ENCODE results near the gene AKAP1. TPM values are rescaled to one million over a fixed set of nuclear protein-coding genes. Genes with fewer than 3 reads are reported as not detected.

Gene AKAP1
- total RNA-seq, 6 donors from 2014 or later = 51.2 to 147 (median 79.4) TPM

DNA sequence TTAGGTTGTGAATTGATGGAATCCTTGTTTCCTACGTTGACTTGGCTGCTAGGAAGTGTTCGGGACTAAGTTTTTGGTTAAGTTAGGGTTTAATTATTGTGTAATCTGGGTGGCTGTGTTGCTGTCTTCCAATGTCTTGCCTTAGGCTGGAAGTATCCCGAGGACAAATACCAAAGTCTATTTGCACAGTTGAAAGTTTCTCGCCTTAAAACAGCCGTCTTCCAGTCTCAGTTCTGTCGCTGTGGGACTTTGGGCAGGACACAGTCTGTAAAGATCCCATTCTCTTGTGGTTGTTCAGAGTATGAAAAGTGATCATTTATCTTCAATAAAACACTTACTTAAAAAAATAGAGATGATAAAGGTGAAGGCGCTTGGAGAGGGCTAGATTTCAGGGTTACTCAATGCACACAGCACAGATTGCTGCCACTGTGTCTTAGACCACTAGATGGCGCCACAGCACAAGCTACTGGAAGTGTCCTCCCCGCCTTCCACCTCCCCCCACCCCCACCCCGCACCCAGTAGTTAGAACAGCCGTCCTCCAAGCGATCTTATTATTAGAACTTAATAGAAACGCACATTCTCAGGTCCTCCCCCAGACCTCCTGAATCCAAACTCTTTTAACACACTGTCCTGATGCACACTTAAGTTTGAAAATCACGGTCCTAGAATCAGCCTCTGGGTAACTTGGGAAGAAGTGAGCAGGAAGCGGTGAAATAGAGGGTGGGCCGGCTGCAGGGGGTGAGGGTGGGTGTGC, 45.8 kb downstream of the AKAP1 start:
- H3K9me3 ChIP-seq = no peaks in the 10 kb centered on the region
- 24 to 26% methylated on average over 14 to 15 of the region's 16 CpGs for WGBS, 2 donors
- H3K27me3 ChIP-seq = no peaks in the 10 kb centered on the region
- H3K4me3 ChIP-seq = no peak overlapping the region
- no peak overlapping the region for H3K27ac ChIP-seq
- TF ChIP-seq, protein P1, sequence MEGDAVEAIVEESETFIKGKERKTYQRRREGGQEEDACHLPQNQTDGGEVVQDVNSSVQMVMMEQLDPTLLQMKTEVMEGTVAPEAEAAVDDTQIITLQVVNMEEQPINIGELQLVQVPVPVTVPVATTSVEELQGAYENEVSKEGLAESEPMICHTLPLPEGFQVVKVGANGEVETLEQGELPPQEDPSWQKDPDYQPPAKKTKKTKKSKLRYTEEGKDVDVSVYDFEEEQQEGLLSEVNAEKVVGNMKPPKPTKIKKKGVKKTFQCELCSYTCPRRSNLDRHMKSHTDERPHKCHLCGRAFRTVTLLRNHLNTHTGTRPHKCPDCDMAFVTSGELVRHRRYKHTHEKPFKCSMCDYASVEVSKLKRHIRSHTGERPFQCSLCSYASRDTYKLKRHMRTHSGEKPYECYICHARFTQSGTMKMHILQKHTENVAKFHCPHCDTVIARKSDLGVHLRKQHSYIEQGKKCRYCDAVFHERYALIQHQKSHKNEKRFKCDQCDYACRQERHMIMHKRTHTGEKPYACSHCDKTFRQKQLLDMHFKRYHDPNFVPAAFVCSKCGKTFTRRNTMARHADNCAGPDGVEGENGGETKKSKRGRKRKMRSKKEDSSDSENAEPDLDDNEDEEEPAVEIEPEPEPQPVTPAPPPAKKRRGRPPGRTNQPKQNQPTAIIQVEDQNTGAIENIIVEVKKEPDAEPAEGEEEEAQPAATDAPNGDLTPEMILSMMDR (IDR thresholded peaks at IDR 0.05) = peak; percentile 49 to 87 (median 71)
- TF ChIP-seq POLR2A (IDR thresholded peaks at IDR 0.05) = no peak
- peaks cover 0 to 1% (median 0%) of the 10 kb centered on the region in 4 donors for H3K36me3 ChIP-seq
- DNase-seq (peak in 1 of 2 donors; percentile 85), ATAC-seq (ENCODE audit: low FRiP score in 2 of 2) (peak; percentile 90 to 94)
- H3K4me1 ChIP-seq = peaks cover 0 to 5% (median 1%) of the 10 kb centered on the region in 4 donors

DNA sequence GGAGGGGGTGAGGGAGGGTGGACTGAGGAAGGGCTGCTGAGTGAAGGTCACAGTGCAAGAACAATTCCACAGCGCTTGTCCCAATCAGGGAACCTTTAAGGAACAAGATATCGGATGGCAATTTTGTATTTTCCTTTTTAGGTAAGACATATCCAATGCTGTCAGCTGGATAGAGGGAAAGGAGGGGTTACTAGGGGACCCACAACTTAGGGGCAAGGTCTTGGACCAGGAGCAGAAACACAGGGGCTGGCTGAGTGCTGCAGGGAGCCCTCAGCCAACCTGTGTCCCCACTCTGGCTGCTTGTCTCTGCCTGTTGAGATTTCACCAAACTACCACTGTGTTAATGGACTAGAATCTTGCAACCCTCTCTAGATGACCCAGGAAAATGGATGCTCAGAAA, 47.6 kb downstream of the AKAP1 start:
- ATAC-seq (ENCODE audit: low FRiP score in 2 of 2) (no peak), DNase-seq (no peak)
- Histone ChIP-seq H3K4me1 (peaks cover 0 to 5% (median 1%) of the 10 kb centered on the region in 4 donors), H3K27me3 (no peaks in the 10 kb centered on the region), H3K36me3 (no peaks in the 10 kb centered on the region), H3K4me3 (no peak overlapping the region), H3K27ac (no peak overlapping the region), H3K9me3 (no peaks in the 10 kb centered on the region)
- WGBS, 2 donors = 92 to 98% methylated on average over 2 of the region's 2 CpGs
- TF ChIP-seq POLR2AphosphoS5 (IDR thresholded peaks at IDR 0.05) (no peak), EP300 (IDR thresholded peaks at IDR 0.05) (no peak), POLR2A (IDR thresholded peaks at IDR 0.05) (no peak)
- TF ChIP-seq, protein P1 (IDR thresholded peaks at IDR 0.05) = no peak

DNA sequence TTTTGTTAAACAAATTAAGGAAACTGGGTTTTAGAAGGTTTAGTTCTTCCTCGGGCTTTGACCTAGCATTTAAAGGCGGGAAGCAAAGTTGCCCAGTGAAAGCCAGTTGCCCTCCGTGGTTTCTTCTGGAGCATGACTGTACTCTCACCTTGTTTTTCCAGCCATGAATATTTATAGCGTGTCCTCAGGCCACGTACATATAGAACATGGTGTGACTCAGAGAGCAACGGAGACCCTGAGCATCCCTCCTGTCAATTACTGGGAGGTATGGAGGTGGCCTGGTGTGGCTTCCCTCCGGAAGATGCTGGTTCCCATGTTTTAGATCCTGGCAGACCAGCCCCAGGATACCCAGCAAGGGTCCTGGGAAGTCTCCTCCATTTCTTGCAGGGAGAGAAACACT, 48.4 kb downstream of the AKAP1 start:
- no peak overlapping the region for H3K27ac ChIP-seq
- H3K27me3 ChIP-seq = no peaks in the 10 kb centered on the region
- TF ChIP-seq POLR2AphosphoS5 (IDR thresholded peaks at IDR 0.05) = no peak
- H3K36me3 ChIP-seq = no peaks in the 10 kb centered on the region
- H3K4me1 ChIP-seq = peaks cover 0 to 5% (median 1%) of the 10 kb centered on the region in 4 donors
- no peaks in the 10 kb centered on the region for H3K9me3 ChIP-seq
- DNase-seq (no peak), ATAC-seq (ENCODE audit: low FRiP score in 2 of 2) (no peak)
- no peak overlapping the region for H3K4me3 ChIP-seq
- 89 to 90% methylated on average over 7 of the region's 7 CpGs for WGBS, 2 donors

DNA sequence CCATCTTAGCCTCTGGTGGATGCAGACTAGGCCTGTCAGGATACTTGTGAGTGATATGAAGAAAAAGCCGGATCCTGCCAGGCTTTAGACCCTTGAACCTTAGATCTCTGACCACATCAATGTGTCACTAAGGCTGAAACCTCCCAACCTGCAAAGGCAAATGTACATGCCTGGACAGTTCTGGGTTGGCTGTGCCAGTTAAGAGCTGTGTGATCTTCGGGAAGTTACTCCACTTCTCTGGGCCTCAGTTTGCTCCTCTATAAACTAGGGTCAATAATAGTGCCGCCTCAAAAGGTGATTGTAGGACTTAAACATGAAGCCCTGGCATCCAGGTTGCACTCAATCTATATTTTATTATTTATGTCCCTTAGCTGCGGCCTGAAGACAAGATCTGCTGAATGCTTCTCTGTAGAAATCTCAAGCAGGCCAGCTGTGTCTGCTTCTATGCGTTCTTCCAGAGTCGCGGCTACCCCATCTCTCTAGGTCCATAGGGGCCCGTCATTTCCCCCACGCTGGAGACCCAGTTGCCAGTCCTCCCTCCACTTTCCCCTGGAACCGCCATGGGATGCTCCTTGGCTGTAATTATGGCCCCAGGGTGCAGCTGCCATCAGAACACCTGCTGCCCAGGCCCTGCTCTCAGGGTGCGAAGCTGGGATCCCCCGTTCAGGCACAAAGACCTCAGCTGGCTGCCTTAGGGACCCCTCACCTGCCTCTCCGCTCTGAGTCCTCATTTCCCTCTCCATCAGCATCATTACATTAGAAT, 50.2 kb downstream of the AKAP1 start:
- ATAC-seq (ENCODE audit: low FRiP score in 2 of 2) = no peak
- peaks cover 0 to 5% (median 1%) of the 10 kb centered on the region in 4 donors for H3K4me1 ChIP-seq
- H3K9me3 ChIP-seq = no peaks in the 10 kb centered on the region
- 93 to 94% methylated on average over 12 to 13 of the region's 13 CpGs for WGBS, 2 donors
- no peaks in the 10 kb centered on the region for H3K27me3 ChIP-seq
- no peak overlapping the region for H3K27ac ChIP-seq
- no peaks in the 10 kb centered on the region for H3K36me3 ChIP-seq
- peak in 1 of 2 donors; percentile 12 for DNase-seq
- TF ChIP-seq, protein P1 (IDR thresholded peaks at IDR 0.05) = no peak
- TF ChIP-seq EP300 (IDR thresholded peaks at IDR 0.05) (no peak), POLR2A (IDR thresholded peaks at IDR 0.05) (no peak), POLR2AphosphoS5 (IDR thresholded peaks at IDR 0.05) (no peak)
- no peak overlapping the region for H3K4me3 ChIP-seq

DNA sequence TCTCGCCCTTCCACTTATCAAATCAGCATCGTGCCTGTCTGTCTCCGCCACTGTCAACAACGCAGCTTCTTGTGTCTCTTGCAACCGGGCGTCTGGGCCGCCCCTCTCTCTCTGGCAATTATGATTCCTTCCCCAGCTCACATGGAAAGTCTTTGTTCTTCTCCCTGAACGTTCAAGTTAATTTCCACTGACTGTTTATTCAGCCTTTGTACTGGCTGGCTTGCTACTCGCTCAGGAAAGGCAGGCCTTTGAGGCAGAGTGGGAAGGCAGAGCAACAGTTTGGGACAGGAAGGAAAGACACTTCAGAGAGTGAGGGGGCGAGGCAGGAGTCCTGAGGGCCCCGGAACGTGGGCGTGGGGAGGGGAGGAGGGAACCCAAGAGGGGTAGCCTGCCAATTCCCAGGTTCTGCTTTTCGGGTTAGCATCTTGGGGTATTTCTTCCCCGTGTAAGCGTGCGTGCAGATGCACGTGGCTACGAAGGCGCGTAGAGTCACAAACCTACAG, 50.8 kb downstream of the AKAP1 start:
- Histone ChIP-seq H3K27ac (no peak overlapping the region), H3K4me1 (peaks cover 0 to 5% (median 1%) of the 10 kb centered on the region in 4 donors), H3K36me3 (no peaks in the 10 kb centered on the region), H3K9me3 (no peaks in the 10 kb centered on the region), H3K4me3 (no peak overlapping the region), H3K27me3 (no peaks in the 10 kb centered on the region)
- DNase-seq (peak in 1 of 2 donors; percentile 23), ATAC-seq (ENCODE audit: low FRiP score in 2 of 2) (no peak)
- 35 to 40% methylated on average over 21 of the region's 21 CpGs for whole genome bisulfite sequencing, 2 donors
- TF ChIP-seq EP300 (IDR thresholded peaks at IDR 0.05) = no peak
- TF ChIP-seq, protein P1 (IDR thresholded peaks at IDR 0.05) = no peak
- no peak for TF ChIP-seq POLR2AphosphoS5 (IDR thresholded peaks at IDR 0.05)
- TF ChIP-seq POLR2A (IDR thresholded peaks at IDR 0.05) = no peak

All from upper lobe of left lung (tissue), 6 donors.